GM18909 (cell line): ENCODE measurements around the gene TEX19.
"Not testable (repeated sequence)": the region's sequence is repeated elsewhere in the genome, so short reads cannot be mapped to it uniquely, and the experiment has no call there.

Source experiments
- ATAC-seq: cut with Tn5 transposase; IDR thresholded peaks from one replicate; pipeline ENCODE4 v1.9.1; 2021; ENCODE audit warnings: mild to moderate bottlenecking; ENCODE audit not compliant: unreplicated experiment, poor library complexity

Gene TEX19

GRCh38 chr17:82351254-82351712, 7.8 kb upstream of the TEX19 start:
- peak; percentile 53 for ATAC-seq

- ATAC-seq, result peak; percentile 39
Measured at GRCh38 chr17:82351713-82352488, 7.1 kb upstream of the TEX19 start.

DNA sequence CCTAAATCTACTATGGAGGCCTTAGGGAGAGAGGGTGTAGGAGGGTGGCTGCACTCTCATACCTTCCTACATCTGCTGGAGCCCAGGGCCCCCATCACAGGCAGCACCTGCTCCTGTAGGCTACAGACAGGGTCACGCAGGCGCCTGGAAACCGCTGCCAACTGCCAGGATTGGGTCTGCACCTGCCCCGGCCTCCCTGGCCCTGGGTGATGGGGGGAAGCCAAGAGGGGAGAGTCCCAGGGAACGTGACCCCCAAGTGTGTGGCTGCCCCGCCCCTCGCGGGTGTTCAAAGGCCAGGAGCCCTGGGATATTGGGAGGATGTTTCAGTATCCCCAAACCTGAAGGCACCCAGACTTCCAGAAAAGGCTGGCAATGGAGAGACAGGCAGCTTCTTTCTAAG, 5.6 kb upstream of the TEX19 start:
- ATAC-seq, result no peak

DNA sequence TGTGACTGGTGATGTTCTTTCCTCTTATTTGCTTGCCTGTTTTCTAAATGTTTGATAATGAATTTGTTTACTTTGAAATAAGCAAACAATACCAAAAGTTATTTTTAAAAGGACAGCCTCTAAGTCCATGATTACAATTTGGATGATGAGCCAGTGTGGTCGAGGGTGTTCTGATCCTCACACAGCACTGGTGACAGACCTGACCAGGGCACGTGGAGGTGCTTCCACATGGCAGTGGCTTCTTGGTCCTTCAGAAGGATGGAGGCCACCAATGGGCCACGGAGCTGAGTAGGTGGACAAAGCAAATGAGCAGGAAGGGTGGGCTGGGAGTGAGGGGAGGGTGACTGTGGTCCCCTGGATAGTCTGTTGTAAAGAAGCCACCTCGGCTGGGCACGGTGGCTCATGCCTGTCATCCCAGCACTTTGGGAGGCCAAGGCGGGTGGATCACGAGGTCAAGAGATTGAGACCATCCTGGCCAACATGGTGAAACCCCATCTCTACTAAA, 4.2 kb upstream of the TEX19 start:
- ATAC-seq, result no peak

GRCh38 chr17:82355770-82356427, 3.1 kb upstream of the TEX19 start:
- no peak for ATAC-seq

GRCh38 chr17:82356845-82357355, 2.1 kb upstream of the TEX19 start:
- ATAC-seq, result no peak

GRCh38 chr17:82357394-82357793, 1.7 kb upstream of the TEX19 start:
- ATAC-seq, result no peak

DNA sequence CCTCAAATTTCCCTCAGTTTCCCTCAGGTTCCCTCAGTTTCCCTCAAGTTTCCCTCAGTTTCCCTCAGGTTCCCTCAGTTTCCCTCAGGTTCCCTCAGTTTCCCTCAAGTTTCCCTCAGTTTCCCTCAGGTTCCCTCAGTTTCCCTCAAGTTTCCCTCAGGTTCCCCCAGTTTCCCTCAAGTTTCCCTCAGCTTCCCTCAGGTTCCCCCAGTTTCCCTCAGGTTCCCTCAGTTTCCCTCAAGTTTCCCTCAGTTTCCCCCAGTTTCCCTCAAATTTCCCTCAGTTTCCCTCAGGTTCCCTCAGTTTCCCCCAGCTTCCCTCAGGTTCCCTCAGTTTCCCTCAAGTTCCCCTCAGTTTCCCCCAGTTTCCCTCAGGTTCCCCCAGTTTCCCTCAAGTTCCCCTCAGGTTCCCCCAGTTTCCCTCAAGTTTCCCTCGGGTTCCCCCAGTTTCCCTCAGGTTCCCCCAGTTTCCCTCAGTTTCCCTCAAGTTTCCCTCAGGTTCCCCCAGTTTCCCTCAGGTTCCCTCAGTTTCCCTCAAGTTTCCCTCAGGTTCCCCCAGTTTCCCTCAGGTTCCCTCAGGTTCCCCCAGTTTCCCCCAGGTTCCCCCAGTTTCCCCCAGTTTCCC, 516 bp downstream of the TEX19 start:
- ATAC-seq, result not testable (repeated sequence)

GRCh38 chr17:82361885-82362633, 3.0 kb downstream of the TEX19 start:
- ATAC-seq, result no peak

- ATAC-seq, result no peak
Measured at GRCh38 chr17:82365606-82366295, 6.7 kb downstream of the TEX19 start.

GRCh38 chr17:82366749-82367148, 7.7 kb downstream of the TEX19 start:
- ATAC-seq, result no peak

GRCh38 chr17:82367724-82368524, 8.9 kb downstream of the TEX19 start:
- no peak for ATAC-seq

DNA sequence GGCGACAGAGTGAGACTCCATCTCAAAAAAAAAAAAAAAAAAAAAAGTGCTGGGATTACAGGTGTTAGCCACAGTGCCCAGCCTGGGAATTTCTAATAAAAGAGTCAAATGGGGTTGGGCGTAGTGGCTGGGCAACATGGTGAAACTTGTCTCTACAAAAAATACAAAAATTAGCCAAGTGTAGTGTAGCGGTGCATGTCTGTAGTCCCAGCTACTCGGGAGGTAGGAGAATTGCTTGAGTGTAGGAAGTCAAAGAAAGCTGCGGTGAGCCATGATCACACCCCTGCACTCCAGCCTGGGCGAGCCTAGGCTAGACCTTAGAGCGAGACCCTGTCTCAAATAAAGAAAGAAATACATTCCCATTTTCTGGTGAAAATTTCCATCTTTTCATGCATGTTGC, 10.2 kb downstream of the TEX19 start:
- ATAC-seq, result no peak

DNA sequence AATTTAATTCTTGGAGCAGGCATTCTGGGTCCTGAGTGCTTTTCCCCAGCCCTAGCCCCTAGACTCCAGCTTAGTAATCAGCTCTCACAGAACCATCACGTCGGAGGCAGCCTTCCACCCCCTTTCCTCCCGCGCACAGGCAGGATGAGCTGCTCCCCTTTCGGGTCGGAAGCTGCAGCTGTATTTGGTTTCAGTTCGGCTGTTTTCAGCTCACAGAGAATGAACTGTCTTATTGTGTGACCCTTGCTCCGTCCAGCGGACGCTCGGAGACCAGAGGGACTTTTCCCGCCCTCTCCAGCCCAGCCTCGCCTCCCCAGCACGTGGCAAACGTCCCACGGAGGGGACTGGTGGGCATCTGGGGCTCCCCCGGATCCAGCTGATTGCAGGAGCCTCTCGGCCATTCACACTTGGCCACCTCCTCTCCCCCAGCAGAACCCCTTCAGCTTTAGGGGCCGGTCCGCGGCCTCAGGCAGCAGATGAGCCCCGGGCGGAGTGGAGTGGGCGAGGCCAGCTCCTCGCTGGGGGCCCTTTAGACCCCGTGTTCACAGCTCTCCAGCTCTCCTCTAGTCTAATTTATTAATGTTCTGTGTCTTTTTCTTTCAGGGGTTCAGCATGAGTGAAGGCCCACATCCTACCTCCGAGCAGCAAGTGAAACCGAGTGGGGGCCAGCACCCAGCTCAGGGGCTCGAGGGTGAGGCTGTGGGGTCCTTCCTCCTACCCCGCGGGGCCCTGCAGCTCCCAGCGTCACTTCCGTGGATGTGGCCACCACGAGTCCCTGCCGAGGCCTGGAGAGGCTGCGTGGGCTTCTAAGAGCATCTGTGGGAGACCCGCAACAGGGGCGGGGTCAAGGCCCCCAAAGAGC, 11.7 kb downstream of the TEX19 start:
- ATAC-seq, result no peak

GRCh38 chr17:82371333-82372248, 12.5 kb downstream of the TEX19 start, which contains the start of gene UTS2R:
Gene UTS2R (plus strand): TSS chr17:82371765. CDS start chr17:82374325, 2,560 bp downstream.
- ATAC-seq, result no peak

DNA sequence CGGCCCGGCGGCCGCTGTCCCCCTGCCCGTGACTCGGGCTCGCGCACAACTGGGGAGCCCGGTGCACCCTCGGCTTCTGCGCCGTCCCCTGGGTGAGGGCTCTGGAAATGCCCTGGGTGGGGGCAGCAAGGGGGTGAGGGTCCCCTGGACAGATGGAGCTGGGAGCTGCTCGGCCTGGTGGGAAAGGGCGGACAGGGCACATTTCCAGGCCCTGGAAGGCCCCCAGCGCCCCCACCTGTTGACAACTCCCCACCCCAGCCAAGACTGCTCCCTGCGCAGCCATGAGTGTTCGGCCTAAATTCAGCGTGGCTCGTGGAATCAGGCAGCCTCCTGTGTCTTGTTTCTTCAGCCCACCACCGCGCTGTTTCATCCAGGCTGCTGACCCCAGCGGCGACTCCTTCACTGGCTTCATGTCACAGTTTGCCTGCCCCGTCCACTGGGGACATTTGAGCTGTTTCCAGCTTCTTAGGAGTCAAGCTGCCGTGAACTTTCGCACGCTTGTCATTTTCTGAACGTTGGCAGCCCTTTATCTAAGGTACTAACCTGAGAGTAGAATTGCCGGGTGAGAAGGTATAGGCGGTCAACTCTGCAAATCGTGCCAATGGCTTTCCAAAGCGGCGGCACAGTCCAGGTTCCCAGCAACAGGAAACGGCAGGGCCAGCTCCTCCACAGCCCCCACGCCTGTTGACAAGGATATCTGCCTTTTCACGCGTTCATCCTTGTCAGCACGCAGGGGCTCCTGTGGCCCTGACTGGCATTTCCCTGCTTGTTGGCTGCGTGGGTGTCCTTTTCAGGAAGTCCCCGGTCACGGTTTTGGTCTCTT, 13.4 kb downstream of the TEX19 start:
- ATAC-seq, result no peak
